ENCODE measurements around the gene CPLANE2. TPM values are rescaled to one million over a fixed set of nuclear protein-coding genes. Genes with fewer than 3 reads are reported as not detected.

CPLANE2 gene
- total RNA-seq, 1 experiment from 2014 or later, result 5.0 TPM

DNA sequence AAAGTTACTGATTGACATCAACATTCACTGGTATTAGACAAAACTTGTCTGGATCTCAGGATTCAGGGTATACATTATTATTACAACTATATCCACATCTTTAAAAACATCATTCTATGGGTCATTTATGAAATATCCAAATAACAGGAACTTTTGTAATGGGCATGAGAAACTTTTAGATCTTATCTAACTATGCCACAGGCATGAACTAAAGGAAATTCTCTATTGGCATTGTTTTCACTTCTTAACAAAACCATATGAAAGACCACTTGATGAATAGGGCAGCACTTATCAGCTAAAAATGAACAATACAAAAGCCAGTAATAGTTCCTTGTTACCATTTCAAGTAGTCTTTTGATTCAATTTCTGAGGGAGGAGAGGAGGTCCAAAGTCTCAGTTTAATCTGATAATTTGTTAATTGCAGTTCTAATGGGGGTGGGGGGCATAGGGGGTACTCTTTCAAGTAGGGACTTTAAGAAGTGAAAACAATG, 30.8 kb upstream of the CPLANE2 start (continued):
- TF ChIP-seq, protein P1, sequence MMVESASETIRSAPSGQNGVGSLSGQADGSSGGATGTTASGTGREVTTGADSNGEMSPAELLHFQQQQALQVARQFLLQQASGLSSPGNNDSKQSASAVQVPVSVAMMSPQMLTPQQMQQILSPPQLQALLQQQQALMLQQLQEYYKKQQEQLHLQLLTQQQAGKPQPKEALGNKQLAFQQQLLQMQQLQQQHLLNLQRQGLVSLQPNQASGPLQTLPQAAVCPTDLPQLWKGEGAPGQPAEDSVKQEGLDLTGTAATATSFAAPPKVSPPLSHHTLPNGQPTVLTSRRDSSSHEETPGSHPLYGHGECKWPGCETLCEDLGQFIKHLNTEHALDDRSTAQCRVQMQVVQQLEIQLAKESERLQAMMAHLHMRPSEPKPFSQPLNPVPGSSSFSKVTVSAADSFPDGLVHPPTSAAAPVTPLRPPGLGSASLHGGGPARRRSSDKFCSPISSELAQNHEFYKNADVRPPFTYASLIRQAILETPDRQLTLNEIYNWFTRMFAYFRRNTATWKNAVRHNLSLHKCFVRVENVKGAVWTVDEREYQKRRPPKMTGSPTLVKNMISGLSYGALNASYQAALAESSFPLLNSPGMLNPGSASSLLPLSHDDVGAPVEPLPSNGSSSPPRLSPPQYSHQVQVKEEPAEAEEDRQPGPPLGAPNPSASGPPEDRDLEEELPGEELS (CRISPR knock-in tag; IDR thresholded peaks at IDR 0.05), result no peak
- TF ChIP-seq, protein P2, sequence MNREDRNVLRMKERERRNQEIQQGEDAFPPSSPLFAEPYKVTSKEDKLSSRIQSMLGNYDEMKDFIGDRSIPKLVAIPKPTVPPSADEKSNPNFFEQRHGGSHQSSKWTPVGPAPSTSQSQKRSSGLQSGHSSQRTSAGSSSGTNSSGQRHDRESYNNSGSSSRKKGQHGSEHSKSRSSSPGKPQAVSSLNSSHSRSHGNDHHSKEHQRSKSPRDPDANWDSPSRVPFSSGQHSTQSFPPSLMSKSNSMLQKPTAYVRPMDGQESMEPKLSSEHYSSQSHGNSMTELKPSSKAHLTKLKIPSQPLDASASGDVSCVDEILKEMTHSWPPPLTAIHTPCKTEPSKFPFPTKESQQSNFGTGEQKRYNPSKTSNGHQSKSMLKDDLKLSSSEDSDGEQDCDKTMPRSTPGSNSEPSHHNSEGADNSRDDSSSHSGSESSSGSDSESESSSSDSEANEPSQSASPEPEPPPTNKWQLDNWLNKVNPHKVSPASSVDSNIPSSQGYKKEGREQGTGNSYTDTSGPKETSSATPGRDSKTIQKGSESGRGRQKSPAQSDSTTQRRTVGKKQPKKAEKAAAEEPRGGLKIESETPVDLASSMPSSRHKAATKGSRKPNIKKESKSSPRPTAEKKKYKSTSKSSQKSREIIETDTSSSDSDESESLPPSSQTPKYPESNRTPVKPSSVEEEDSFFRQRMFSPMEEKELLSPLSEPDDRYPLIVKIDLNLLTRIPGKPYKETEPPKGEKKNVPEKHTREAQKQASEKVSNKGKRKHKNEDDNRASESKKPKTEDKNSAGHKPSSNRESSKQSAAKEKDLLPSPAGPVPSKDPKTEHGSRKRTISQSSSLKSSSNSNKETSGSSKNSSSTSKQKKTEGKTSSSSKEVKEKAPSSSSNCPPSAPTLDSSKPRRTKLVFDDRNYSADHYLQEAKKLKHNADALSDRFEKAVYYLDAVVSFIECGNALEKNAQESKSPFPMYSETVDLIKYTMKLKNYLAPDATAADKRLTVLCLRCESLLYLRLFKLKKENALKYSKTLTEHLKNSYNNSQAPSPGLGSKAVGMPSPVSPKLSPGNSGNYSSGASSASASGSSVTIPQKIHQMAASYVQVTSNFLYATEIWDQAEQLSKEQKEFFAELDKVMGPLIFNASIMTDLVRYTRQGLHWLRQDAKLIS (CRISPR knock-in tag; IDR thresholded peaks at IDR 0.05; ENCODE audit: borderline replicate concordance), result no peak

DNA sequence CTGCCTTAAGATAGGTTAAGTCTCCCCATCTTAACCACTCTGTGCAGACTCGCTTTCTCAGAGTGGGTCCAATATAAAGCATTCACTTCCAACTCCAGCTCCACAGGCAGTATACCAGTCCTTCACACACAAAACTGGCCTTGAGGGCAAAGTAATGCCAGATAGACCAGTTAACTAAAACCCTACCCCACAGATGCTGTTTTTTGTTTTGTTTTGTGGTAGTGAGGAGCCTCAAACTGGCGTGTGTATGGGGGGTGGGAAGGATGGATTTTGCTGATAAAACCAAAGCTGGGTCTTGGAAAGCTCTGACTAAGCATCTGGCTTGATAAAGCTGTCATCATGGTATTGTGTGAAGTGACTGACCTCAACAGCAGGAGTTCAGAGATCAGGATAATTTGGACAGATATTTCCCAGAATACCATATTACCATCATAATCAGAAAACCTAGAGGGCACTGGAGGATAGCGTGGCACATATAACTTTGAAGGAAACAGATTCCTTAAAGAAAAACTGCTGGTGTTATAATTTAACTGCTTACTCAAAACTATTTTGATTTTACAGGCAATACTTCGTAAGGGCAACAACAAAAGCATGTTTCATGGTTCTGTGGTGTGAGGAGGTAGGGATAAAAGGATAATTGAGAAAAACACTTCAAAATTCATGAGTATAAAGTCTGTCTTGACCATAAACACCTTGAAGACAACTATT, 29.6 kb upstream of the CPLANE2 start:
- H3K27me3 Mint-ChIP-seq (ENCODE audit: low read depth), result no peaks in the 10 kb centered on the region
- DNase-seq (ENCODE audit: low spot score) (no peak), ATAC-seq (no peak)
- H3K27ac Mint-ChIP-seq, result peak overlapping the region; percentile 61; the same call in 1 of the 2 replicates
- peaks cover 15% of the 10 kb centered on the region for H3K4me1 Mint-ChIP-seq
- no peaks in the 10 kb centered on the region for H3K36me3 Mint-ChIP-seq
- ChIA-PET CTCF (interaction anchor here (1.4 kb wide), 1 partner anchor 173 kb away, joined by 3 read pairs; no protein-coding TSS in a partner anchor), POLR2A (no interaction called here)
- H3K4me3 Mint-ChIP-seq, result no peak overlapping the region
- no peaks in the 10 kb centered on the region for H3K9me3 Mint-ChIP-seq
- TF ChIP-seq, protein P3, sequence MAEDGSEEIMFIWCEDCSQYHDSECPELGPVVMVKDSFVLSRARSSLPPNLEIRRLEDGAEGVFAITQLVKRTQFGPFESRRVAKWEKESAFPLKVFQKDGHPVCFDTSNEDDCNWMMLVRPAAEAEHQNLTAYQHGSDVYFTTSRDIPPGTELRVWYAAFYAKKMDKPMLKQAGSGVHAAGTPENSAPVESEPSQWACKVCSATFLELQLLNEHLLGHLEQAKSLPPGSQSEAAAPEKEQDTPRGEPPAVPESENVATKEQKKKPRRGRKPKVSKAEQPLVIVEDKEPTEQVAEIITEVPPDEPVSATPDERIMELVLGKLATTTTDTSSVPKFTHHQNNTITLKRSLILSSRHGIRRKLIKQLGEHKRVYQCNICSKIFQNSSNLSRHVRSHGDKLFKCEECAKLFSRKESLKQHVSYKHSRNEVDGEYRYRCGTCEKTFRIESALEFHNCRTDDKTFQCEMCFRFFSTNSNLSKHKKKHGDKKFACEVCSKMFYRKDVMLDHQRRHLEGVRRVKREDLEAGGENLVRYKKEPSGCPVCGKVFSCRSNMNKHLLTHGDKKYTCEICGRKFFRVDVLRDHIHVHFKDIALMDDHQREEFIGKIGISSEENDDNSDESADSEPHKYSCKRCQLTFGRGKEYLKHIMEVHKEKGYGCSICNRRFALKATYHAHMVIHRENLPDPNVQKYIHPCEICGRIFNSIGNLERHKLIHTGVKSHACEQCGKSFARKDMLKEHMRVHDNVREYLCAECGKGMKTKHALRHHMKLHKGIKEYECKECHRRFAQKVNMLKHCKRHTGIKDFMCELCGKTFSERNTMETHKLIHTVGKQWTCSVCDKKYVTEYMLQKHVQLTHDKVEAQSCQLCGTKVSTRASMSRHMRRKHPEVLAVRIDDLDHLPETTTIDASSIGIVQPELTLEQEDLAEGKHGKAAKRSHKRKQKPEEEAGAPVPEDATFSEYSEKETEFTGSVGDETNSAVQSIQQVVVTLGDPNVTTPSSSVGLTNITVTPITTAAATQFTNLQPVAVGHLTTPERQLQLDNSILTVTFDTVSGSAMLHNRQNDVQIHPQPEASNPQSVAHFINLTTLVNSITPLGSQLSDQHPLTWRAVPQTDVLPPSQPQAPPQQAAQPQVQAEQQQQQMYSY (CRISPR knock-in tag; IDR thresholded peaks at IDR 0.05), result no peak
- TF ChIP-seq, protein P4, sequence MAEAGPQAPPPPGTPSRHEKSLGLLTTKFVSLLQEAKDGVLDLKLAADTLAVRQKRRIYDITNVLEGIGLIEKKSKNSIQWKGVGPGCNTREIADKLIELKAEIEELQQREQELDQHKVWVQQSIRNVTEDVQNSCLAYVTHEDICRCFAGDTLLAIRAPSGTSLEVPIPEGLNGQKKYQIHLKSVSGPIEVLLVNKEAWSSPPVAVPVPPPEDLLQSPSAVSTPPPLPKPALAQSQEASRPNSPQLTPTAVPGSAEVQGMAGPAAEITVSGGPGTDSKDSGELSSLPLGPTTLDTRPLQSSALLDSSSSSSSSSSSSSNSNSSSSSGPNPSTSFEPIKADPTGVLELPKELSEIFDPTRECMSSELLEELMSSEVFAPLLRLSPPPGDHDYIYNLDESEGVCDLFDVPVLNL (CRISPR knock-in tag; IDR thresholded peaks at IDR 0.05; ENCODE audit: borderline replicate concordance, low read depth), result no peak
- TF ChIP-seq EMX1 (CRISPR knock-in tag; IDR thresholded peaks at IDR 0.05) (no peak), RELA (CRISPR knock-in tag; IDR thresholded peaks at IDR 0.05; ENCODE audit: borderline replicate concordance) (no peak), ZNF396 (CRISPR knock-in tag; IDR thresholded peaks at IDR 0.05; ENCODE audit: borderline replicate concordance) (no peak), NR2C2 (CRISPR knock-in tag; IDR thresholded peaks at IDR 0.05) (no peak), ZNF317 (CRISPR knock-in tag; IDR thresholded peaks at IDR 0.05; ENCODE audit: borderline replicate concordance, low read depth) (no peak), TEAD4 (CRISPR knock-in tag; IDR thresholded peaks at IDR 0.05) (no peak)
- TF ChIP-seq, protein P5, sequence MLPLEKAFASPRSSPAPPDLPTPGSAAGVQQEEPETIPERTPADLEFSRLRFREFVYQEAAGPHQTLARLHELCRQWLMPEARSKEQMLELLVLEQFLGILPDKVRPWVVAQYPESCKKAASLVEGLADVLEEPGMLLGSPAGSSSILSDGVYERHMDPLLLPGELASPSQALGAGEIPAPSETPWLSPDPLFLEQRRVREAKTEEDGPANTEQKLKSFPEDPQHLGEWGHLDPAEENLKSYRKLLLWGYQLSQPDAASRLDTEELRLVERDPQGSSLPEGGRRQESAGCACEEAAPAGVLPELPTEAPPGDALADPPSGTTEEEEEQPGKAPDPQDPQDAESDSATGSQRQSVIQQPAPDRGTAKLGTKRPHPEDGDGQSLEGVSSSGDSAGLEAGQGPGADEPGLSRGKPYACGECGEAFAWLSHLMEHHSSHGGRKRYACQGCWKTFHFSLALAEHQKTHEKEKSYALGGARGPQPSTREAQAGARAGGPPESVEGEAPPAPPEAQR (CRISPR knock-in tag; IDR thresholded peaks at IDR 0.05), result no peak
- TF ChIP-seq, protein P6, sequence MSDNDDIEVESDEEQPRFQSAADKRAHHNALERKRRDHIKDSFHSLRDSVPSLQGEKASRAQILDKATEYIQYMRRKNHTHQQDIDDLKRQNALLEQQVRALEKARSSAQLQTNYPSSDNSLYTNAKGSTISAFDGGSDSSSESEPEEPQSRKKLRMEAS (CRISPR knock-in tag; IDR thresholded peaks at IDR 0.05), result no peak
- TF ChIP-seq, protein P7, sequence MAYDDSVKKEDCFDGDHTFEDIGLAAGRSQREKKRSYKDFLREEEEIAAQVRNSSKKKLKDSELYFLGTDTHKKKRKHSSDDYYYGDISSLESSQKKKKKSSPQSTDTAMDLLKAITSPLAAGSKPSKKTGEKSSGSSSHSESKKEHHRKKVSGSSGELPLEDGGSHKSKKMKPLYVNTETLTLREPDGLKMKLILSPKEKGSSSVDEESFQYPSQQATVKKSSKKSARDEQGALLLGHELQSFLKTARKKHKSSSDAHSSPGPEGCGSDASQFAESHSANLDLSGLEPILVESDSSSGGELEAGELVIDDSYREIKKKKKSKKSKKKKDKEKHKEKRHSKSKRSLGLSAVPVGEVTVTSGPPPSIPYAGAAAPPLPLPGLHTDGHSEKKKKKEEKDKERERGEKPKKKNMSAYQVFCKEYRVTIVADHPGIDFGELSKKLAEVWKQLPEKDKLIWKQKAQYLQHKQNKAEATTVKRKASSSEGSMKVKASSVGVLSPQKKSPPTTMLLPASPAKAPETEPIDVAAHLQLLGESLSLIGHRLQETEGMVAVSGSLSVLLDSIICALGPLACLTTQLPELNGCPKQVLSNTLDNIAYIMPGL (CRISPR knock-in tag; IDR thresholded peaks at IDR 0.05), result no peak
- TF ChIP-seq, protein P8, sequence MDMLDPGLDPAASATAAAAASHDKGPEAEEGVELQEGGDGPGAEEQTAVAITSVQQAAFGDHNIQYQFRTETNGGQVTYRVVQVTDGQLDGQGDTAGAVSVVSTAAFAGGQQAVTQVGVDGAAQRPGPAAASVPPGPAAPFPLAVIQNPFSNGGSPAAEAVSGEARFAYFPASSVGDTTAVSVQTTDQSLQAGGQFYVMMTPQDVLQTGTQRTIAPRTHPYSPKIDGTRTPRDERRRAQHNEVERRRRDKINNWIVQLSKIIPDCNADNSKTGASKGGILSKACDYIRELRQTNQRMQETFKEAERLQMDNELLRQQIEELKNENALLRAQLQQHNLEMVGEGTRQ (CRISPR knock-in tag; IDR thresholded peaks at IDR 0.05), result no peak
- TF ChIP-seq, protein P9, sequence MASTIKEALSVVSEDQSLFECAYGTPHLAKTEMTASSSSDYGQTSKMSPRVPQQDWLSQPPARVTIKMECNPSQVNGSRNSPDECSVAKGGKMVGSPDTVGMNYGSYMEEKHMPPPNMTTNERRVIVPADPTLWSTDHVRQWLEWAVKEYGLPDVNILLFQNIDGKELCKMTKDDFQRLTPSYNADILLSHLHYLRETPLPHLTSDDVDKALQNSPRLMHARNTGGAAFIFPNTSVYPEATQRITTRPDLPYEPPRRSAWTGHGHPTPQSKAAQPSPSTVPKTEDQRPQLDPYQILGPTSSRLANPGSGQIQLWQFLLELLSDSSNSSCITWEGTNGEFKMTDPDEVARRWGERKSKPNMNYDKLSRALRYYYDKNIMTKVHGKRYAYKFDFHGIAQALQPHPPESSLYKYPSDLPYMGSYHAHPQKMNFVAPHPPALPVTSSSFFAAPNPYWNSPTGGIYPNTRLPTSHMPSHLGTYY (CRISPR knock-in tag; IDR thresholded peaks at IDR 0.05), result no peak

All from WTC11 (cell line).